Liver (tissue), 9 donors: ENCODE results near the gene TNFRSF17. TPM values are rescaled to one million over a fixed set of nuclear protein-coding genes. Genes with fewer than 3 reads are reported as not detected.
"Not testable (repeated sequence)": the region's sequence is repeated elsewhere in the genome, so short reads cannot be mapped to it uniquely, and the experiment has no call there.

Experiments used
- DNase-seq: peaks from one replicate; pipeline ENCODE4 v3.0.0-alpha.2; 2017; ENCODE audit warnings: low spot score
- H3K27ac ChIP-seq, 2 donors: one replicate each; pipeline ENCODE4 v1.7.0; 2013; ENCODE audit warnings: inconsistent platforms in 2 of 2, low read length in 2 of 2, control low read depth in 1 of 2, low read depth in 1 of 2, mild to moderate bottlenecking in 1 of 2
- H3K27me3 ChIP-seq, 4 donors: one replicate each; pipeline versions ENCODE4 v1.6.1 to v1.7.0; 2013; ENCODE audit warnings: low read length in 3 of 4, inconsistent platforms in 1 of 4, mild to moderate bottlenecking in 1 of 4, moderate library complexity in 1 of 4; ENCODE audit not compliant: control insufficient read depth in 4 of 4, insufficient read depth in 4 of 4
- H3K36me3 ChIP-seq, 4 donors: one replicate each; pipeline versions ENCODE4 v1.6.1 to v1.7.0; 2013; ENCODE audit warnings: low read length in 3 of 4, mild to moderate bottlenecking in 3 of 4, low read depth in 1 of 4, moderate library complexity in 1 of 4; ENCODE audit not compliant: control insufficient read depth in 4 of 4, insufficient read depth in 3 of 4
- H3K4me1 ChIP-seq, 4 donors: one replicate each; pipeline versions ENCODE4 v1.6.1 to v1.7.0; 2013; ENCODE audit warnings: low read length in 3 of 4, mild to moderate bottlenecking in 3 of 4, moderate library complexity in 1 of 4; ENCODE audit not compliant: control insufficient read depth in 4 of 4, insufficient read depth in 4 of 4
- H3K4me3 ChIP-seq, 3 donors: one replicate each; pipeline versions ENCODE4 v1.6.1 to v1.7.0; 2013; ENCODE audit warnings: low read length in 3 of 3, control low read depth in 1 of 3, low read depth in 1 of 3, mild to moderate bottlenecking in 1 of 3
- H3K9ac ChIP-seq, 2 donors: one replicate each; pipeline ENCODE4 v1.7.0; 2013; ENCODE audit warnings: low read length in 2 of 2, mild to moderate bottlenecking in 2 of 2, moderate library complexity in 2 of 2, control low read depth in 1 of 2, low read depth in 1 of 2
- H3K9me3 ChIP-seq, 4 donors: one replicate each; pipeline versions ENCODE4 v1.6.1 to v1.7.0; 2013; ENCODE audit warnings: low read length in 3 of 4; ENCODE audit not compliant: control insufficient read depth in 4 of 4
- CTCF ChIP-seq: fragments of 150-350 bp; IDR thresholded peaks from 2 replicates; pipeline ENCODE4 v1.5.1; 2017; ENCODE audit warnings: improper control_type of control experiment, low read depth, low read length; ENCODE audit not compliant: missing input control
- EGR1 ChIP-seq, 2 donors: IDR thresholded peaks; 2 replicates each; pipeline ENCODE4 v1.6.1; 2016 to 2018; ENCODE audit warnings: antibody characterized with exemption in 2 of 2, low read depth in 2 of 2
- FOXA1 ChIP-seq: IDR thresholded peaks from 2 replicates; pipeline ENCODE4 v1.6.1; 2016; ENCODE audit warnings: antibody characterized with exemption
- FOXA2 ChIP-seq: IDR thresholded peaks from 2 replicates; pipeline ENCODE4 v1.6.1; 2016; ENCODE audit warnings: antibody characterized with exemption
- HNF4A ChIP-seq, 2 donors: conservative IDR thresholded peaks; 2 replicates each; pipeline ENCODE4 v1.6.1; 2016; ENCODE audit warnings: antibody characterized with exemption in 2 of 2, mild to moderate bottlenecking in 2 of 2
- NR2F2 ChIP-seq: IDR thresholded peaks from 2 replicates; pipeline ENCODE4 v1.6.1; 2016; ENCODE audit warnings: antibody characterized with exemption
- REST ChIP-seq: IDR thresholded peaks from 2 replicates; pipeline ENCODE4 v1.6.1; 2016; ENCODE audit warnings: antibody characterized with exemption, mild to moderate bottlenecking
- RXRA ChIP-seq, 2 donors: IDR thresholded peaks; 2 replicates each; pipeline ENCODE4 v1.6.1; 2017 to 2018; ENCODE audit warnings: antibody characterized with exemption in 2 of 2, mild to moderate bottlenecking in 1 of 2
- SP1 ChIP-seq: IDR thresholded peaks from 2 replicates; pipeline ENCODE4 v1.6.1; 2018; ENCODE audit warnings: antibody characterized with exemption, mild to moderate bottlenecking
- WGBS: extraction: QIAGEN DNeasy Blood & Tissue Kit; methylation state at CpG from one replicate; pipeline ENCODE4 v1.1.7; 2013; 5-methylcytosine and 5-hydroxymethylcytosine counted together
- polyA plus RNA-seq, 2 donors: library from polyadenylated mRNA; stranded (reverse) in 1 of 2; unstranded in 1 of 2; fragments of 200-250 nt in 1 of 2; fragments of >200 nt in 1 of 2; fragmentation: Nextera tagmentation in 1 of 2; extraction: Ambion mirVana in 1 of 2; gene quantifications; one replicate each; pipeline versions ENCODE4 v1.2.1 to v1.2.3, GENCODE V29; 2013 to 2015
- total RNA-seq, 2 donors: library from RNA; depleted of rRNA; stranded (reverse); fragments of >200 nt; gene quantifications; one replicate each; pipeline ENCODE4 v1.2.3, GENCODE V29; 2014
- TF ChIP-seq, protein P1 (sequence below): IDR thresholded peaks from 2 replicates; pipeline ENCODE4 v1.6.1; 2016; ENCODE audit warnings: antibody characterized with exemption
- TF ChIP-seq, protein P2 (sequence below): IDR thresholded peaks from 2 replicates; pipeline ENCODE4 v1.6.1; 2016; ENCODE audit warnings: antibody characterized with exemption
- donor health status: healthy.
- donor health status: healthy.
- donor health status: healthy.
- donor health status: healthy.
- donor health status: healthy.

Gene TNFRSF17
- total and polyA plus RNA-seq, 4 donors, result 0.17 to 2.6 (median 0.28) TPM; not detected in 1

DNA sequence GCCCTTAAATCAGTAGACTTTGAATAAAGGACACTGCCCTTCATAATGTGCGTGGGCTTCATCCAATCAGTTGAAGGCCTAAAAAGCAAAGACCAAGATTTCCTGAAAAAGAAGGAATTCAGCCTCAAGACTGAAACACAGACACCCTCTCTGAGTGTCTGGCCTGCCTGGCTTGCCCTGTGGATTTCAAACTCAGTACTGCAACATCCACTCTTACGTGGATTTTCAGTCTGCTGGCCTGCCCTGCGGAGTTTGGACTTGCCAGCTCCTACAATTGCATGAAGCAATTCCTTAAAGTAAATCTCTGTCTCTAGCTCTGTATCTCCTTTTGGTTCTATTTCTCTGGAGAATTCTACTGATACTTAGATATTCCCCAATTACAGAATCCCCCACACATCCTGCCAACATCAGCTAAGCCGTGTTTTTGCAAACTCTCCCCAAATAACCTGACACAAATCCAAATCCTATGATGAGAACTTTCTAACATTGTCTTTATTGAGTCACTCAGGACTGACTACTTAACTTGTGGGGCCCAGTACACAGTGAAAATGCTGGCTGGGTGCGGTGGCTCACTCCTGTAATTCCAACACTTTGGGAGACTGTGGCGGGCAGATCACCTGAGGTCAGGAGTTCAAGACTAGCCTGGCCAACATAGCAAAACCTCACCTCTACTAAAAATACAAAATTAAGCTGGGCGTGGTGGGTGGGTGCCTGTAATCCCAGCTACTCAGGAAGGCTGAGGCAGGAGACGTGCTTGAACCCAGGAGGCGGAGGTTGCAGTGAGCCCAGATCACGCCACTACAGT, 7.2 kb upstream of the TNFRSF17 start:
- H3K4me3 ChIP-seq, result no peak overlapping the region
- DNase-seq, result no peak
- no peak for TF ChIP-seq SP1
- WGBS, result 95% methylated on average over 10 of the region's 10 CpGs
- H3K27ac ChIP-seq, result no peak overlapping the region
- no peaks in the 10 kb centered on the region for H3K36me3 ChIP-seq
- H3K9me3 ChIP-seq, result no peaks in the 10 kb centered on the region
- H3K4me1 ChIP-seq, result peaks cover 0 to 3% (median under 1%) of the 10 kb centered on the region in 4 donors
- H3K9ac ChIP-seq, result no peak overlapping the region
- no peaks in the 10 kb centered on the region for H3K27me3 ChIP-seq

DNA sequence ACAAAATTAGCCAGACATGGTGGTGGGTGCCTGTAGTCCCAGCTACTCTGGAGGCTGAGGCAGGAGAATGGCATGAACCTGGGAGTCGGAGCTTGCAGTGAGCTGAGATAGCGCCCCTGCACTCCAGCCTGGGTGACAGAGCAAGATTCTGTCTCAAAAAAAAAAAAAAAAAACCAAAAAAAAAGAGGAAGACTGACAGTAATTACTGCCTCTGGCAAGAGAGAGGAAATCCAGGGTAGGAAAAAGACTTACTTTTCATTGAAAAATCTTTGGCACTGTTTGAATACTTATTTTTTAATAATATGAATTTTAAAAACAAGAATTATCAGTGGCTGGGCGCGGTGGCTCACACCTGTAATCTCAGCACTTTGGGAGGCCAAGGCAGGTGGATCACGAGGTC, 2.6 kb upstream of the TNFRSF17 start:
- not testable (repeated sequence) for H3K36me3 ChIP-seq, H3K27ac ChIP-seq, H3K4me3 ChIP-seq, H3K9me3 ChIP-seq, H3K27me3 ChIP-seq, H3K4me1 ChIP-seq, H3K9ac ChIP-seq, DNase-seq
- WGBS, result 92% methylated on average over 5 of the region's 5 CpGs

- H3K27me3 ChIP-seq, H3K9ac ChIP-seq, H3K4me1 ChIP-seq, H3K9me3 ChIP-seq, H3K27ac ChIP-seq, H3K36me3 ChIP-seq, H3K4me3 ChIP-seq, DNase-seq: not testable (repeated sequence)
- WGBS, result 94% methylated on average over 11 of the region's 11 CpGs
Observed at GRCh38 chr16:11962978-11963377, 2.0 kb upstream of the TNFRSF17 start.

GRCh38 chr16:11963706-11964105, 1.3 kb upstream of the TNFRSF17 start:
- H3K27me3 ChIP-seq, result no peaks in the 10 kb centered on the region
- H3K27ac ChIP-seq, result no peak overlapping the region
- no peaks in the 10 kb centered on the region for H3K9me3 ChIP-seq
- no peak for DNase-seq
- 93% methylated on average over 6 of the region's 6 CpGs for WGBS
- H3K36me3 ChIP-seq, result no peaks in the 10 kb centered on the region
- H3K4me1 ChIP-seq, result peaks cover 0 to 3% (median under 1%) of the 10 kb centered on the region in 4 donors
- no peak overlapping the region for H3K4me3 ChIP-seq
- TF ChIP-seq, protein P1, sequence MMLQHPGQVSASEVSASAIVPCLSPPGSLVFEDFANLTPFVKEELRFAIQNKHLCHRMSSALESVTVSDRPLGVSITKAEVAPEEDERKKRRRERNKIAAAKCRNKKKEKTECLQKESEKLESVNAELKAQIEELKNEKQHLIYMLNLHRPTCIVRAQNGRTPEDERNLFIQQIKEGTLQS, result no peak
- no peak for TF ChIP-seq RXRA (IDR thresholded peaks at IDR 0.05)
- no peak for TF ChIP-seq REST
- TF ChIP-seq HNF4A (conservative IDR thresholded peaks at IDR 0.05), result no peak
- TF ChIP-seq, protein P2, sequence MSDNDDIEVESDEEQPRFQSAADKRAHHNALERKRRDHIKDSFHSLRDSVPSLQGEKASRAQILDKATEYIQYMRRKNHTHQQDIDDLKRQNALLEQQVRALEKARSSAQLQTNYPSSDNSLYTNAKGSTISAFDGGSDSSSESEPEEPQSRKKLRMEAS, result no peak
- no peak for TF ChIP-seq CTCF
- TF ChIP-seq FOXA2, result no peak
- no peak for TF ChIP-seq NR2F2
- no peak for TF ChIP-seq FOXA1
- TF ChIP-seq EGR1 (IDR thresholded peaks at IDR 0.05; ENCODE audit: low read depth in 2 of 2), result no peak
- no peak overlapping the region for H3K9ac ChIP-seq
